Mucosa of rectum (tissue), 2 donors: Measurements from ENCODE around the gene ANKRD40CL.
"Not testable (repeated sequence)": the region's sequence is repeated elsewhere in the genome, so short reads cannot be mapped to it uniquely, and the experiment has no call there.

Experiments
- H3K27ac ChIP-seq, 2 donors: one replicate each; pipeline ENCODE4 v1.7.0; 2013; ENCODE audit warnings: inconsistent platforms in 2 of 2, low read depth in 2 of 2, low read length in 2 of 2
- H3K27me3 ChIP-seq, 2 donors: one replicate each; pipeline ENCODE4 v1.7.0; 2013; ENCODE audit warnings: low read length in 2 of 2; ENCODE audit not compliant: control insufficient read depth in 2 of 2, insufficient read depth in 2 of 2
- H3K36me3 ChIP-seq, 2 donors: one replicate each; pipeline ENCODE4 v1.7.0; 2013; ENCODE audit warnings: low read length in 2 of 2; ENCODE audit not compliant: control insufficient read depth in 2 of 2, insufficient read depth in 2 of 2
- H3K4me1 ChIP-seq, 2 donors: one replicate each; pipeline ENCODE4 v1.7.0; 2013; ENCODE audit warnings: low read length in 2 of 2, mild to moderate bottlenecking in 1 of 2; ENCODE audit not compliant: control insufficient read depth in 2 of 2, insufficient read depth in 2 of 2
- H3K4me3 ChIP-seq, 2 donors: one replicate each; pipeline ENCODE4 v1.7.0; 2013; ENCODE audit warnings: low read length in 2 of 2
- H3K9ac ChIP-seq, 2 donors: one replicate each; pipeline ENCODE4 v1.7.0; 2013; ENCODE audit warnings: low read length in 2 of 2, low read depth in 1 of 2, mild to moderate bottlenecking in 1 of 2
- H3K9me3 ChIP-seq, 2 donors: one replicate each; pipeline ENCODE4 v1.7.0; 2013; ENCODE audit warnings: low read length in 2 of 2; ENCODE audit not compliant: control insufficient read depth in 2 of 2
- donor health status: healthy.
- donor health status: Normal muscosa, but diverticular disease.

Gene ANKRD40CL

GRCh38 chr17:50804749-50805475 is 37.6 kb upstream of the ANKRD40CL start:
- H3K27me3 ChIP-seq, H3K9ac ChIP-seq, H3K9me3 ChIP-seq, H3K36me3 ChIP-seq, H3K4me1 ChIP-seq, H3K27ac ChIP-seq, H3K4me3 ChIP-seq: not testable (repeated sequence)

GRCh38 chr17:50803676-50804075 is 36.4 kb upstream of the ANKRD40CL start:
- H3K36me3 ChIP-seq = no peaks in the 10 kb centered on the region
- no peaks in the 10 kb centered on the region for H3K27me3 ChIP-seq
- H3K4me1 ChIP-seq = no peaks in the 10 kb centered on the region
- H3K9me3 ChIP-seq = no peaks in the 10 kb centered on the region
- no peak overlapping the region for H3K9ac ChIP-seq
- H3K27ac ChIP-seq = no peak overlapping the region
- H3K4me3 ChIP-seq = no peak overlapping the region

- H3K4me3 ChIP-seq = no peak overlapping the region
- no peak overlapping the region for H3K9ac ChIP-seq
- no peak overlapping the region for H3K27ac ChIP-seq
- H3K36me3 ChIP-seq = no peaks in the 10 kb centered on the region
- no peaks in the 10 kb centered on the region for H3K4me1 ChIP-seq
- H3K27me3 ChIP-seq = no peaks in the 10 kb centered on the region
- no peaks in the 10 kb centered on the region for H3K9me3 ChIP-seq
These were observed 35.6 kb upstream of the ANKRD40CL start for GRCh38 chr17:50802609-50803571.

GRCh38 chr17:50800196-50800700 is 32.9 kb upstream of the ANKRD40CL start:
- Histone ChIP-seq H3K4me3 (no peak overlapping the region), H3K27me3 (no peaks in the 10 kb centered on the region), H3K27ac (no peak overlapping the region), H3K36me3 (no peaks in the 10 kb centered on the region), H3K9me3 (no peaks in the 10 kb centered on the region), H3K4me1 (no peaks in the 10 kb centered on the region), H3K9ac (no peak overlapping the region)

- no peak overlapping the region for H3K27ac ChIP-seq
These were observed 32.3 kb upstream of the ANKRD40CL start for GRCh38 chr17:50799582-50799981.

GRCh38 chr17:50798424-50799288 is 31.3 kb upstream of the ANKRD40CL start:
- Histone ChIP-seq H3K27ac (no peak overlapping the region), H3K9me3 (no peaks in the 10 kb centered on the region), H3K4me1 (no peaks in the 10 kb centered on the region), H3K36me3 (no peaks in the 10 kb centered on the region), H3K9ac (no peak overlapping the region), H3K4me3 (no peak overlapping the region), H3K27me3 (no peaks in the 10 kb centered on the region)

More at GRCh38 chr17:50799582-50799981, 32.3 kb upstream of the ANKRD40CL start:
- no peak overlapping the region for H3K9ac ChIP-seq
- H3K4me3 ChIP-seq = no peak overlapping the region
- no peaks in the 10 kb centered on the region for H3K36me3 ChIP-seq
- no peaks in the 10 kb centered on the region for H3K4me1 ChIP-seq
- no peaks in the 10 kb centered on the region for H3K9me3 ChIP-seq
- H3K27me3 ChIP-seq = no peaks in the 10 kb centered on the region

- Histone ChIP-seq H3K27me3 (no peaks in the 10 kb centered on the region), H3K36me3 (no peaks in the 10 kb centered on the region), H3K4me1 (no peaks in the 10 kb centered on the region), H3K4me3 (no peak overlapping the region), H3K9ac (no peak overlapping the region), H3K9me3 (no peaks in the 10 kb centered on the region), H3K27ac (no peak overlapping the region)
These were observed 30.0 kb upstream of the ANKRD40CL start for GRCh38 chr17:50797135-50797810.

GRCh38 chr17:50794361-50794760 is 27.0 kb upstream of the ANKRD40CL start:
- Histone ChIP-seq H3K27me3 (no peaks in the 10 kb centered on the region), H3K4me1 (no peaks in the 10 kb centered on the region), H3K36me3 (no peaks in the 10 kb centered on the region), H3K9ac (no peak overlapping the region), H3K4me3 (no peak overlapping the region), H3K27ac (no peak overlapping the region), H3K9me3 (no peaks in the 10 kb centered on the region)

- no peaks in the 10 kb centered on the region for H3K4me1 ChIP-seq
- H3K9me3 ChIP-seq = no peaks in the 10 kb centered on the region
- H3K27ac ChIP-seq = no peak overlapping the region
- no peak overlapping the region for H3K9ac ChIP-seq
- H3K27me3 ChIP-seq = no peaks in the 10 kb centered on the region
- H3K36me3 ChIP-seq = no peaks in the 10 kb centered on the region
- H3K4me3 ChIP-seq = no peak overlapping the region
These were observed 25.7 kb upstream of the ANKRD40CL start for GRCh38 chr17:50793007-50793406.
